Upper lobe of left lung (tissue), 6 donors: ENCODE results near the gene CHST8. TPM values are rescaled to one million over a fixed set of nuclear protein-coding genes. Genes with fewer than 3 reads are reported as not detected.
A peak's percentile ranks its signal among the peaks of the same experiment; 100 is the strongest.

Experiments used
- ATAC-seq, 2 donors: fragments of 200-7000 bp; cut with Tn5 transposase; one replicate each; pipeline ENCODE4 v1.9.1; 2022; ENCODE audit warnings: mild to moderate bottlenecking in 2 of 2, moderate library complexity in 2 of 2; ENCODE audit not compliant: low FRiP score in 2 of 2
- DNase-seq, 2 donors: peaks; one replicate each; pipeline ENCODE4 v3.0.0-alpha.2; 2019 to 2020
- H3K27ac ChIP-seq, 4 donors: fragments of 200-600 bp; sonication (generic); one replicate each; pipeline ENCODE4 v1.5.1; 2016 to 2019
- H3K27me3 ChIP-seq, 4 donors: fragments of 200-600 bp; sonication (generic); one replicate each; pipeline ENCODE4 v1.5.1; 2017 to 2019
- H3K36me3 ChIP-seq, 4 donors: fragments of 200-600 bp; sonication (generic); one replicate each; pipeline ENCODE4 v1.5.1; 2016 to 2019
- H3K4me1 ChIP-seq, 4 donors: fragments of 200-600 bp; sonication (generic); one replicate each; pipeline ENCODE4 v1.5.1; 2018 to 2019
- H3K4me3 ChIP-seq, 4 donors: fragments of 200-600 bp; sonication (generic); one replicate each; pipeline ENCODE4 v1.5.1; 2017 to 2019; ENCODE audit warnings: mild to moderate bottlenecking in 2 of 4, moderate library complexity in 1 of 4
- H3K9me3 ChIP-seq, 4 donors: fragments of 200-600 bp; sonication (generic); one replicate each; pipeline ENCODE4 v1.5.1; 2018 to 2019
- CTCF ChIP-seq, 6 experiments: fragments of 450-650 bp in 4 of 6; fragments of 200-600 bp in 2 of 6; sonication (generic) in 2 of 6; IDR thresholded peaks; one replicate each; pipeline ENCODE4 v1.5.1; 2016 to 2019; ENCODE audit warnings: antibody characterized with exemption in 6 of 6
- EP300 ChIP-seq, 4 donors: sonication (generic); formaldehyde crosslinking; IDR thresholded peaks; one replicate each; pipeline ENCODE4 v1.5.1; 2017; ENCODE audit warnings: antibody characterized with exemption in 4 of 4, control low read depth in 2 of 4
- POLR2A ChIP-seq, 4 donors: fragments of 450-650 bp; IDR thresholded peaks; one replicate each; pipeline ENCODE4 v1.5.1; 2016 to 2017; ENCODE audit warnings: antibody characterized with exemption in 4 of 4, mild to moderate bottlenecking in 2 of 4
- POLR2AphosphoS5 ChIP-seq, 2 donors: sonication (generic); formaldehyde crosslinking; IDR thresholded peaks; one replicate each; pipeline ENCODE4 v1.5.1; 2017; ENCODE audit warnings: antibody characterized with exemption in 2 of 2
- WGBS, 2 donors: methylation state at CpG; one replicate each; pipeline ENCODE4 v1.1.5; 2017 to 2018; 5-methylcytosine and 5-hydroxymethylcytosine counted together
- total RNA-seq, 6 donors: library from RNA; depleted of rRNA in 4 of 6; stranded (reverse); fragments of >200 nt in 4 of 6; gene quantifications; one replicate each; pipeline versions ENCODE4 v1.1.0 to v1.2.1, GENCODE V29; 2016 to 2021
- donor health status: DM: no; HTN: no; CAD: no; lungs with moderate emphysema.
- donor health status: DM: no; HTN: yes; CAD: no; lungs with severe emphysema.

The CHST8 gene
- total RNA-seq, 6 donors from 2014 or later: 0.46 to 3.1 (median 0.72) TPM; not detected in 2

GRCh38 chr19:33811736-33812387, 190.1 kb downstream of the CHST8 start:
- H3K27ac ChIP-seq: no peak overlapping the region
- DNase-seq: no peak
- TF ChIP-seq POLR2A (IDR thresholded peaks at IDR 0.05): no peak
- no peak for TF ChIP-seq CTCF (IDR thresholded peaks at IDR 0.05)
- TF ChIP-seq POLR2AphosphoS5 (IDR thresholded peaks at IDR 0.05): no peak
- TF ChIP-seq EP300 (IDR thresholded peaks at IDR 0.05): no peak
- H3K36me3 ChIP-seq: peaks cover 0 to 42% (median 13%) of the 10 kb centered on the region in 4 donors
- no peaks in the 10 kb centered on the region for H3K9me3 ChIP-seq
- 72 to 93% methylated on average over 7 to 14 of the region's 14 CpGs for whole genome bisulfite sequencing, 2 donors
- no peak overlapping the region for H3K4me3 ChIP-seq
- ATAC-seq: no peak
- peaks cover 0 to 26% (median 10%) of the 10 kb centered on the region in 4 donors for H3K4me1 ChIP-seq
- H3K27me3 ChIP-seq: no peaks in the 10 kb centered on the region

- H3K27me3 ChIP-seq: no peaks in the 10 kb centered on the region
- no peak for DNase-seq
- WGBS, 2 donors: 89 to 94% methylated on average over 14 to 27 of the region's 28 CpGs
Observed at GRCh38 chr19:33812388-33813330, 190.9 kb downstream of the CHST8 start.

GRCh38 chr19:33813391-33814101, 191.8 kb downstream of the CHST8 start:
- Histone ChIP-seq H3K9me3 (no peaks in the 10 kb centered on the region), H3K4me3 (no peak overlapping the region), H3K36me3 (peaks cover 0 to 36% (median 13%) of the 10 kb centered on the region in 4 donors), H3K27ac (no peak overlapping the region), H3K4me1 (peaks cover 0 to 28% (median 11%) of the 10 kb centered on the region in 4 donors), H3K27me3 (no peaks in the 10 kb centered on the region)
- DNase-seq: no peak
- no peak for ATAC-seq
- no peak for TF ChIP-seq POLR2AphosphoS5 (IDR thresholded peaks at IDR 0.05)
- no peak for TF ChIP-seq POLR2A (IDR thresholded peaks at IDR 0.05)
- TF ChIP-seq CTCF (IDR thresholded peaks at IDR 0.05): no peak
- TF ChIP-seq EP300 (IDR thresholded peaks at IDR 0.05): no peak
- WGBS, 2 donors: 72 to 82% methylated on average over 7 to 15 of the region's 16 CpGs

More at GRCh38 chr19:33812388-33813330, 190.9 kb downstream of the CHST8 start:
- Histone ChIP-seq H3K27ac (no peak overlapping the region), H3K9me3 (no peaks in the 10 kb centered on the region), H3K4me3 (no peak overlapping the region), H3K36me3 (peaks cover 0 to 36% (median 13%) of the 10 kb centered on the region in 4 donors), H3K4me1 (peaks cover 0 to 28% (median 10%) of the 10 kb centered on the region in 4 donors)
- TF ChIP-seq POLR2AphosphoS5 (IDR thresholded peaks at IDR 0.05) (no peak), EP300 (IDR thresholded peaks at IDR 0.05) (no peak)
- no peak for ATAC-seq

GRCh38 chr19:33814181-33815165, 192.7 kb downstream of the CHST8 start:
- DNase-seq (no peak), ATAC-seq (no peak)
- no peak for TF ChIP-seq CTCF (IDR thresholded peaks at IDR 0.05)
- TF ChIP-seq POLR2A (IDR thresholded peaks at IDR 0.05): no peak
- peak in 1 of 2 donors; percentile 19 for TF ChIP-seq POLR2AphosphoS5 (IDR thresholded peaks at IDR 0.05)
- no peak for TF ChIP-seq EP300 (IDR thresholded peaks at IDR 0.05)
- Histone ChIP-seq H3K9me3 (no peaks in the 10 kb centered on the region), H3K4me1 (peaks cover 4 to 35% (median 17%) of the 10 kb centered on the region in 4 donors), H3K27me3 (no peaks in the 10 kb centered on the region), H3K36me3 (peaks cover 0 to 36% (median 13%) of the 10 kb centered on the region in 4 donors), H3K27ac (no peak overlapping the region), H3K4me3 (no peak overlapping the region)
- 61 to 76% methylated on average over 19 to 21 of the region's 21 CpGs for WGBS, 2 donors
